PFSK-1 (cell line): ENCODE data around the gene AMPD2.
A peak's percentile ranks its signal among the peaks of the same experiment; 100 is the strongest.

Experiments used
- FOXP2 ChIP-seq: optimal IDR thresholded peaks from 2 replicates; pipeline ENCODE3; 2011; ENCODE audit warnings: borderline replicate concordance, control low read depth, inconsistent platforms; ENCODE audit not compliant: insufficient read depth; ENCODE audit errors: extremely low read length, extremely low read depth
- POLR2AphosphoS5 ChIP-seq: IDR thresholded peaks from 2 replicates; pipeline ENCODE4 v1.6.1; 2012; ENCODE audit warnings: low read depth, mild to moderate bottlenecking, control low read depth, low read length, moderate library complexity
- SIN3A ChIP-seq: IDR thresholded peaks from 2 replicates; pipeline ENCODE4 v1.6.1; 2012; ENCODE audit warnings: mild to moderate bottlenecking, low read length, moderate library complexity, borderline replicate concordance; ENCODE audit not compliant: insufficient read depth
- TAF1 ChIP-seq: IDR thresholded peaks from 2 replicates; pipeline ENCODE4 v1.6.1; 2012; ENCODE audit warnings: low read length, control low read depth, borderline replicate concordance; ENCODE audit not compliant: insufficient read depth
- TF ChIP-seq, protein P1 (sequence below), 2 experiments: IDR thresholded peaks; 2 replicates each; pipeline versions ENCODE4 v1.6.1 to v1.8.0; 2011 to 2012; ENCODE audit warnings: low read depth in 2 of 2, low read length in 2 of 2, control low read depth in 1 of 2, inconsistent platforms in 1 of 2, mild to moderate bottlenecking in 1 of 2, moderate library complexity in 1 of 2; ENCODE audit not compliant: insufficient read depth in 1 of 2

AMPD2 gene

DNA sequence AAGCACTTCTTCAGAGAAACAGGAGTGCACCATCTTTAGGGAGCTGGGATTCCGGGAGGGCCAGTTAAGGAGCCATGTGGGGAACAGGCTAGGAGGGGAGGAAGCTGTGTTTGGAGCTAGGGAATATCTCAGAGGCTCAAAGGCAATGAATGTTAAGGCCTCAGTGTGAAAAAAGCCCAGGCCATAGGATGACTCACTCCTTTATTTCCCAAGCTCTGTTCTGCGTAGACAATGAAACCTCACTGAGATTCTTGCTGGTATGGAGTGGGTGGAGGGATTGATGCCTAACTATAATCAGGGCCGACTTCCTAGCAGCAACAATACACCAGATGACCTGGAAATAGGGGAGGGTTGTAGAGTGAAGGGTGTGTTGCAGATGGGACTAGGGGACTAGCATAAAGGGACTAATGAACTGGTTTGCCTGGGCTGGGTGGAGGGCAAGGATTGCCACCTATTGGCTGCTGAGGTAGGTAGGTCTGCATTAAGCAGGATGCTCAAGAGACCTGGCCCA, 2.3 kb upstream of the AMPD2 start:
- TF ChIP-seq SIN3A (no peak), FOXP2 (no peak), TAF1 (no peak), POLR2AphosphoS5 (no peak)
- TF ChIP-seq, protein P1, sequence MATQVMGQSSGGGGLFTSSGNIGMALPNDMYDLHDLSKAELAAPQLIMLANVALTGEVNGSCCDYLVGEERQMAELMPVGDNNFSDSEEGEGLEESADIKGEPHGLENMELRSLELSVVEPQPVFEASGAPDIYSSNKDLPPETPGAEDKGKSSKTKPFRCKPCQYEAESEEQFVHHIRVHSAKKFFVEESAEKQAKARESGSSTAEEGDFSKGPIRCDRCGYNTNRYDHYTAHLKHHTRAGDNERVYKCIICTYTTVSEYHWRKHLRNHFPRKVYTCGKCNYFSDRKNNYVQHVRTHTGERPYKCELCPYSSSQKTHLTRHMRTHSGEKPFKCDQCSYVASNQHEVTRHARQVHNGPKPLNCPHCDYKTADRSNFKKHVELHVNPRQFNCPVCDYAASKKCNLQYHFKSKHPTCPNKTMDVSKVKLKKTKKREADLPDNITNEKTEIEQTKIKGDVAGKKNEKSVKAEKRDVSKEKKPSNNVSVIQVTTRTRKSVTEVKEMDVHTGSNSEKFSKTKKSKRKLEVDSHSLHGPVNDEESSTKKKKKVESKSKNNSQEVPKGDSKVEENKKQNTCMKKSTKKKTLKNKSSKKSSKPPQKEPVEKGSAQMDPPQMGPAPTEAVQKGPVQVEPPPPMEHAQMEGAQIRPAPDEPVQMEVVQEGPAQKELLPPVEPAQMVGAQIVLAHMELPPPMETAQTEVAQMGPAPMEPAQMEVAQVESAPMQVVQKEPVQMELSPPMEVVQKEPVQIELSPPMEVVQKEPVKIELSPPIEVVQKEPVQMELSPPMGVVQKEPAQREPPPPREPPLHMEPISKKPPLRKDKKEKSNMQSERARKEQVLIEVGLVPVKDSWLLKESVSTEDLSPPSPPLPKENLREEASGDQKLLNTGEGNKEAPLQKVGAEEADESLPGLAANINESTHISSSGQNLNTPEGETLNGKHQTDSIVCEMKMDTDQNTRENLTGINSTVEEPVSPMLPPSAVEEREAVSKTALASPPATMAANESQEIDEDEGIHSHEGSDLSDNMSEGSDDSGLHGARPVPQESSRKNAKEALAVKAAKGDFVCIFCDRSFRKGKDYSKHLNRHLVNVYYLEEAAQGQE (IDR thresholded peaks at IDR 0.05; ENCODE audit: insufficient read depth in 1 of 2, low read depth in 2 of 2, low read length in 2 of 2), result no peak

GRCh38 chr1:109618661-109619575, 719 bp upstream of the AMPD2 start:
- TF ChIP-seq SIN3A (no peak), POLR2AphosphoS5 (no peak), TAF1 (no peak), FOXP2 (no peak)
- TF ChIP-seq, protein P1 (IDR thresholded peaks at IDR 0.05; ENCODE audit: insufficient read depth in 1 of 2, low read depth in 2 of 2, low read length in 2 of 2), result no peak

- TF ChIP-seq FOXP2 (no peak), POLR2AphosphoS5 (no peak), TAF1 (no peak), SIN3A (no peak)
- TF ChIP-seq, protein P1 (IDR thresholded peaks at IDR 0.05; ENCODE audit: insufficient read depth in 1 of 2, low read depth in 2 of 2, low read length in 2 of 2), result no peak
Observed at GRCh38 chr1:109620401-109620791, 759 bp downstream of the AMPD2 start.

- TF ChIP-seq POLR2AphosphoS5, result no peak
- peak; percentile 86 for TF ChIP-seq FOXP2
- peak; percentile 66; the same call in 1 of the 2 replicates for TF ChIP-seq SIN3A
Observed at GRCh38 chr1:109620841-109621286, 1.2 kb downstream of the AMPD2 start.

DNA sequence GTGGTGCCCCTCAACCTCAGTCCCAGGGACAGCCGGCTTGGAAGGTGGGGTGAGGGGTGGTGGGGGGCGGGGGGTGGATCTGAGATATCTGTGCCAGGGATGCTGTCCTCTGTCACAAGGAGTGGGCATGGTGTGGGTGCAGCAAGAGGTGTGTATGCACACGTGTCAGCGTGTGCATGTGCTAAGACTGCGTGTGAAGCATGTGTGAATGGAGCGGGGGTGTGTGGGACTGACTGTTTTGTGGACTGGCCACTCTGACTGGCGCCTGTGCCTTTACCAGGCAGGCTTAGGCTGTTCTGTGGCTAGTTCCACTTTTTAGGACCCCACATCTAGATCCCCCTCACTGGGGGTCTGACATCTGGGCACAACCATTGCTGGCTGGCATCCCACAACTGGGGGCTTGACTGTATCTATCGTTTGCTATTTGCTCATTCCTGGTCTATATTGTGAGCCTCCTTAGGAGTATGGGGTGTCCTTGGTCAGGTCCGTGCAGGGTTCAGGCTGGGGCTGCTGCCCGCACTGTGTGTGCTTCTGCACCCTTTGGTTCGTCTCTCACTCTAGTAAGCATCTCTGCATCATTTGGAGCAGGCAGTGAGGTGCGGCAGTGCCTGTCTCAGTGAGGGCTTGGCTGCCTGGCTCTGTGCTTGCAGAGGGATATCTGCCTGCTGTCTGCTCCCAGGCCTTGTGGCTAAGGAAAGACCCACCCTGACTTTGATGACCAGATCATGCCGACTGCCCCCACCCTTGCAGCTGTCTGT, 1.9 kb downstream of the AMPD2 start:
- TF ChIP-seq, protein P1 (IDR thresholded peaks at IDR 0.05; ENCODE audit: insufficient read depth in 1 of 2, low read depth in 2 of 2, low read length in 2 of 2), result no peak
- TF ChIP-seq FOXP2, result no peak
- no peak for TF ChIP-seq TAF1
- TF ChIP-seq SIN3A, result no peak
- TF ChIP-seq POLR2AphosphoS5, result no peak
